HEK293T (cell line): ENCODE results near the gene AGTRAP.

Experiments used
- CTCF ChIA-PET: fragments of 350-600 bp; formaldehyde crosslinking; extraction: SDS; loops from one replicate; lab custom pipeline; 2021; ENCODE audit warnings: antibody characterized with exemption, inconsistent platforms; lab: Yijun Ruan, JAX
- POLR2A ChIA-PET: fragments of 350-600 bp; formaldehyde crosslinking; extraction: SDS; loops from one replicate; lab custom pipeline; 2020; ENCODE audit warnings: antibody characterized with exemption, inconsistent platforms; lab: Yijun Ruan, JAX
- DNase-seq: peaks from one replicate; pipeline ENCODE4 v3.0.0; 2012; ENCODE audit warnings: mixed read lengths; ENCODE audit errors: extremely low spot score
- ARNT ChIP-seq: fragments of 450-650 bp; IDR thresholded peaks from 2 replicates; pipeline ENCODE4 v1.6.1; 2017; ENCODE audit warnings: mild to moderate bottlenecking
- BHLHE40 ChIP-seq: fragments of 450-650 bp; IDR thresholded peaks from 2 replicates; pipeline ENCODE4 v1.6.1; 2016; ENCODE audit warnings: mild to moderate bottlenecking, moderate library complexity, borderline replicate concordance
- CTBP1 ChIP-seq: fragments of 450-650 bp; IDR thresholded peaks from 2 replicates; pipeline ENCODE4 v1.6.1; 2016; ENCODE audit warnings: borderline replicate concordance
- ELF4 ChIP-seq: fragments of 450-650 bp; IDR thresholded peaks from 2 replicates; pipeline ENCODE4 v1.6.1; 2017; ENCODE audit warnings: antibody characterized with exemption
- FOXA1 ChIP-seq: fragments of 450-650 bp; IDR thresholded peaks from 2 replicates; pipeline ENCODE4 v1.6.1; 2016; ENCODE audit warnings: mild to moderate bottlenecking
- FOXK2 ChIP-seq: fragments of 450-650 bp; IDR thresholded peaks from 2 replicates; pipeline ENCODE4 v1.6.1; 2016; ENCODE audit warnings: mild to moderate bottlenecking
- FOXM1 ChIP-seq: fragments of 450-650 bp; IDR thresholded peaks from 2 replicates; pipeline ENCODE4 v1.6.1; 2017; ENCODE audit warnings: mild to moderate bottlenecking, borderline replicate concordance
- HDGF ChIP-seq: fragments of 450-650 bp; IDR thresholded peaks from 2 replicates; pipeline ENCODE4 v1.6.1; 2017; ENCODE audit warnings: antibody characterized with exemption, borderline replicate concordance
- L3MBTL2 ChIP-seq: fragments of 450-650 bp; conservative IDR thresholded peaks from 2 replicates; pipeline ENCODE4 v1.6.1; 2016; ENCODE audit warnings: mild to moderate bottlenecking
- LEF1 ChIP-seq: fragments of 450-650 bp; IDR thresholded peaks from 2 replicates; pipeline ENCODE4 v1.6.1; 2017; ENCODE audit warnings: mild to moderate bottlenecking, borderline replicate concordance
- NFRKB ChIP-seq: fragments of 450-650 bp; IDR thresholded peaks from 2 replicates; pipeline ENCODE4 v1.6.1; 2016; ENCODE audit warnings: mild to moderate bottlenecking, moderate library complexity
- SP1 ChIP-seq: fragments of 450-650 bp; IDR thresholded peaks from 2 replicates; pipeline ENCODE4 v1.6.1; 2017
- SUZ12 ChIP-seq: fragments of 450-650 bp; IDR thresholded peaks from 2 replicates; pipeline ENCODE4 v1.6.1; 2016; ENCODE audit warnings: mild to moderate bottlenecking
- TARDBP ChIP-seq: fragments of 450-650 bp; IDR thresholded peaks from 2 replicates; pipeline ENCODE4 v1.6.1; 2016
- ZNF384 ChIP-seq: fragments of 450-650 bp; IDR thresholded peaks from 2 replicates; pipeline ENCODE4 v1.6.1; 2016
- TF ChIP-seq, protein P1 (sequence below): fragments of 450-650 bp; IDR thresholded peaks from 2 replicates; pipeline ENCODE4 v1.6.1; 2016

The AGTRAP gene, protein sequence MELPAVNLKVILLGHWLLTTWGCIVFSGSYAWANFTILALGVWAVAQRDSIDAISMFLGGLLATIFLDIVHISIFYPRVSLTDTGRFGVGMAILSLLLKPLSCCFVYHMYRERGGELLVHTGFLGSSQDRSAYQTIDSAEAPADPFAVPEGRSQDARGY

DNA sequence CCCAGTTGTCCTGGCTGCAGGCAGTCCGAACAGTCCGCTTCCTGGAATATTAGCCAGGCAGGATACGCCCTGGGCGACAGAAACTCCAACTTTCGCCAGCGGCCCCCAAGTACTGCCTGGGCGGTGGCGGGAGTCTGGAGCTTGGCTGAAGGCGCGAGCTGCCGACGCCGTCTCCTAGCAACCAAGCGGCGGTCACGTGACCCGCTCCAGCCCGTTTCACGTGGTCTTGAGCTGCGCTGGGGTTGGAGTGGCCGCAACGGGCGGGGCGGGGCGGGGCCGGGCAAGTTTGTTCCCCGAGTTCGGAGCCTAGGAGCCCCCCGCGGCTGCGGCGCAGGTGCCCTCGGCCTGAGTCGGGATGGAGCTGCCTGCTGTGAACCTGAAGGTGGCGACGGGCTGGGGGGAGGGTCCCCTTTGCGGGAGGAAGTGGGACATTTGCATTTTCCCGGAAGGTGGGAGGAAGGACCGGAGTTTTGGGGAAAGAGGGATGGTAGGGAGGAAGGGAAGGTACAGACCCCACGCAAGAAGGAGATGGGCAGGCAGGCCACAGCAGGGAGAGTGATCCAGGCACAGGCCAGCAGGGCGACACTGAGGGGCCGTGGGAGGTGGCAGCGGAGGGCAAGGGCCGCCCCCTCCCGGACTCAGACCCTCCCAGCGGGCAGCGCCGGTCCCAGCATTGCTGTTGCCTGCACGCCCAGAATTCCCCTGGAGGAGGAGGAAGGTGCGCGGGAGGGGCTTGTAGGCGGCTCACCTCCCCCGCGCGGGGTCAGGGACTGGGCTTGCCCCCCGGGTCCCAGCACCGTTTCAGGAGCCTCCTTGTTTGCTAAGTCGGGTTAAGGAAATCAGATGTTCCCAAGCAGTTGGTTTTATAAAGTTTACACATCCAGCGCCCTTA is at the start of gene AGTRAP:
Gene AGTRAP, plus strand, starts transcription at position 283 of the 892 bp plus-strand sequence. Its CDS starts 73 bp downstream, at position 356.
- POLR2A ChIA-PET, result interaction anchor here (0.7 to 2.0 kb wide), 7 partner anchors 10 to 173 kb away, joined by 3 to 13 read pairs (median 3); no protein-coding TSS in a partner anchor
- DNase-seq, result peak; percentile 96
- TF ChIP-seq SP1 (no peak), FOXK2 (no peak), L3MBTL2 (peak; percentile 55), ELF4 (0 out of 2 replicates have a peak, but pooled peaks have one; percentile 8), NFRKB (no peak), ZNF384 (no peak)
- CTCF ChIA-PET, result no interaction called here

DNA sequence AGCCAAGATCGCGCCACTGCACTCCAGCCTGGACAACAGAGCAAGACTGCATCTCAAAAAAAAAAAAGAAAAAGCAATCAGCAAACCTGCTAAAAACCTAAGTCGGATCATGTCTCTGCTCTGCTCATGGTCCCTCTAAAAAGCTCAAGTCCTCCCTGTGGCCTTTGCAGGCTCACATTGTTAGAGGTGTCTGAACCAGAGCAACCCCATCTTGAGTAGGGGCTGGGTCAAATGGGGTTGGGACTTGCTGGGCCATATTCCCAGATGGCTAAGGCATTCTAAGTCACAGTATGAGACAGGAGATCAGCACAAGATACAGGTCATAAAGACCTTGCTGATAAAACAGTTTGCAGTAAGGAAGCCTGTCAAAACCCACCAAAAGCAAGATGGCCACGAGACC is 47.4 kb upstream of the AGTRAP start:
- POLR2A ChIA-PET, result interaction anchor here (0.6 kb wide), 1 partner anchor 20 kb away, joined by 3 read pairs; no protein-coding TSS in a partner anchor
- CTCF ChIA-PET, result no interaction called here
- no peak for DNase-seq
- TF ChIP-seq ELF4 (no peak), BHLHE40 (no peak), FOXK2 (no peak), ZNF384 (no peak), HDGF (no peak), SUZ12 (no peak), ARNT (no peak), NFRKB (no peak), FOXM1 (no peak), TARDBP (no peak), FOXA1 (no peak), L3MBTL2 (no peak), LEF1 (no peak), SP1 (no peak), CTBP1 (no peak)
- TF ChIP-seq, protein P1, sequence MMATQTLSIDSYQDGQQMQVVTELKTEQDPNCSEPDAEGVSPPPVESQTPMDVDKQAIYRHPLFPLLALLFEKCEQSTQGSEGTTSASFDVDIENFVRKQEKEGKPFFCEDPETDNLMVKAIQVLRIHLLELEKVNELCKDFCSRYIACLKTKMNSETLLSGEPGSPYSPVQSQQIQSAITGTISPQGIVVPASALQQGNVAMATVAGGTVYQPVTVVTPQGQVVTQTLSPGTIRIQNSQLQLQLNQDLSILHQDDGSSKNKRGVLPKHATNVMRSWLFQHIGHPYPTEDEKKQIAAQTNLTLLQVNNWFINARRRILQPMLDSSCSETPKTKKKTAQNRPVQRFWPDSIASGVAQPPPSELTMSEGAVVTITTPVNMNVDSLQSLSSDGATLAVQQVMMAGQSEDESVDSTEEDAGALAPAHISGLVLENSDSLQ, result no peak

DNA sequence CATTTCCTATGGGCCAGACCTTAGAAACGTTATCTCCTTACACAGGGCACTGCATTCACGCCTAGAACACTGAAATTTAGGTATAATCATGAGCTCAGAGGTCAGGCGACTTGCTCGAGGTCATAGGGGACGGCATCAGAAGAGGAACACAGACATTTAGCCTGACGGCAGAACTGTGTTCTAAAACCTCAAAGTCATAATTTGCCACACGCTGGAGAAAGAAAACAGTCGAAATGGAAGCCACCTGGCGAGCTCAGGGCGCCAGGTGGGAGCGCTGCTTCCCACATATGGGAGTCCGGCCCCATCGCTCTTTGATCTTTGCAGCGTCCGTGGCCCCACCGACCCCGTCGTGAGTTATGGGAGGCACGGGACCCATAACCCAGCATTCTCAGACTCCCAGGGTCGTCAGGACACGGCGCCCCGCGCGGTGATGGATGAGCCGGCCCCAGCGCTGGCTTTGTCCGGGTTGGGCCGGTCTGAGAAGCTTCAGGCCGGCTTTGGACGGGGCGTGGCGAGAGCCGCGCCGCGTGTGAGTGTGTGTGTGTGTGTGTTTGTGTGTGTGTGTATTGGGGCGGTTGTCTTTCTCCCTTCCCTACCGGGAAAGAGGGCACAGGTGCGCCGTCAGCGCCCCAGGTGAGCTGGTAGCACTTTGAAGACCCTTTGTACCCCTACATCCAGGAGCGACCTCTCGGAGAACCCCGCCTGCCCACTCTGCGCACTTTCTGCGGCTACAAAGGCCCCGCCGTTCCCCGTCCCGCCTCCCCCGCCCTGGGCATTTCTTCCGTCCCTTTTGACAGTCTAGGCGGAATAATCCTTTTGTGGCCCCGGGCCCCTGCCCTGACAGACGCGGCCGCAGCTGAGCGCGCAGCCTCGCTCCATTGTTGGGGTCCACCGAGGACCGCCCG is 45.3 kb upstream of the AGTRAP start:
- no peak for TF ChIP-seq CTBP1
- TF ChIP-seq FOXM1, result no peak
- no peak for TF ChIP-seq SP1
- no peak for TF ChIP-seq LEF1
- no peak for TF ChIP-seq ZNF384
- TF ChIP-seq, protein P1, result no peak
- no peak for TF ChIP-seq BHLHE40
- DNase-seq, result no peak
- ChIA-PET POLR2A (interaction anchor here (0.8 to 2.7 kb wide), 2 partner anchors 8 to 9 kb away, joined by 3 to 16 read pairs; partner anchors contain the start of gene MAD2L2), CTCF (interaction anchor here (0.8 kb wide), 1 partner anchor 17 kb away, joined by 4 read pairs; no protein-coding TSS in a partner anchor)

DNA sequence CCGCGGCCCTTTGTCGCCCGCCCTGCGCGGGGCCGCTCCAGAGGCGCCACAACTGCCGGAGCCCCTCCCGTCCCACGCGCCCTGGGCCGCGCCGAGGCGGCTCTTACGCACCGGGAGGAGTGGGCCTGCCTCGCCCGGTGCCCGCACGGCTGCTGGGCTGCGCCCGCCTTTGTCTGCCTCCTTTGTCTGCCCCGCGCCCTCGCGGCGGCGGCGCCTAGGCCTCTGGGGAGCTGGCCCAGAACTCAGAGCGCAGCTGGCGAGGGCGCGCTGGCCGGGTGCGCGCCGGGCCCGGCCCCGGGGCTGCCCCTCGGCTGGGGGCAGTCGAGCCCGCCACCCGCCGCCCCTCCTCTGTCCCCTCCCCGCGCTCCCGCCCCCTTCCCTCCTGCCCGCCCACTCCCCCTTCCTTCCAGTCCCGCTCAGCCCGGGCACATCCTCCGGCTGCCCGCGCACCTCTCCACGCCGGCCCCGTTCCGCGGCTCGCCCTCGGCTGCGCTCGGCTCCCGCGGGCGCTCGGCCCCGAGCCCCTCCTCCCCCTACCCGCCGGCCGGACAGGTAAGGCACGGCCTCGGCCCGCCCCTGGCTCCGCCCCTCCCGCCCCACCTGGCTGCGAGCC is 44.5 kb upstream of the AGTRAP start, which contains the start of gene DRAXIN:
Gene DRAXIN, plus strand, starts transcription at position 409 of the 613 bp plus-strand sequence. CDS start 14,549 bp downstream, outside the sequence.
- TF ChIP-seq HDGF (no peak), FOXM1 (no peak), ZNF384 (no peak), TARDBP (no peak), ELF4 (no peak), NFRKB (no peak), FOXA1 (no peak), L3MBTL2 (no peak), BHLHE40 (no peak), CTBP1 (no peak), LEF1 (no peak), SP1 (no peak), SUZ12 (no peak)
- TF ChIP-seq, protein P1, result no peak
- ChIA-PET POLR2A (interaction anchor here (2.7 kb wide), 1 partner anchor 10 kb away, joined by 16 read pairs; the partner anchor contains the start of gene MAD2L2), CTCF (no interaction called here)
- DNase-seq, result no peak
